GM20431 (cell line): ENCODE data around the gene ZNF628.

Source experiments
- in situ Hi-C: fragments of 300-500 bp; cut with MseI, MboI; formaldehyde crosslinking; loops from one replicate; pipeline ENCODE4 v1.15.0; 2020; ENCODE audit warnings: low sequenced_read_pairs; ENCODE audit not compliant: unreplicated experiment

Gene ZNF628

DNA sequence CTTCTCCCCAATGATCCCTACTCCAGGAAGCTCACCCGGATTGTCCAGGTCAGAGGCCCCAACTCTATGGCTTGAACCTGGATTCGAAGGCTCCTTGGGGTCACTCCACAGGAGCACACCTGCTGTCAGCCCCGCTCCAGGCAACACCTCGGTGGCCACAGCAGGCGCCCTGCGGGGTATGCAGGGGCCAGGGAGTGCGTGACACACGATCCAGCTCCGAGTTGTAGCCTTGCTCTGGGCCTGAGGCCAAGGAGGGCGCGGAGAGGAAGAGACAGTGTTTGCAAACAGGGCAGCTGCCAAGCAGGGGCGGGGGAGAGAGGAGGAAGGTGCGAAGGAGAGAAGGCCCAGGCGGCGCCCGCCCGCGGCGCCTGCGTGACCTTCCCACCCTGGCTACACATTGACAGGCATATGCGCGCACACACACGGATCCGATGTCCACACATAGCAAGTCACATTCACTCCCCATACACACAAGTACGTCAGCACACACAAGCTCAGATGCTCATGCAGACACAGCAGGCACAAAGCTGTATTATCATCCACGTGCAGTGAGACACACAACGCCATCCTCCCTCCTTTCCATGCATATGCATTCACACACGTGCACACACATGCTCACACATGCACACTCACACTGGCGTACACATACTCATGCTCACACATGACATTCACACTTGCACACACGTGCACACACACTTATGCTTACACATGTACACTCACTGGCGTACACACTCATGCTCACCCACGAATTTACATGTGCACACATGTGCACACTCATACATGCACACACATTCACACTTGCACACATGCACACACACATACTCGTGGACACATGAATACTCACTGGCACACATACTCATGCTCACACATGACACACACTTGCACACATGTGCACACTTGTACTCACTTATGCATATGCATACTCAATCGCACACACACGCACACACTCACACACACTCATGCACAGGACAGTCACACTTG is 50.1 kb downstream of the ZNF628 start:
- in situ Hi-C loops = no loop called here

DNA sequence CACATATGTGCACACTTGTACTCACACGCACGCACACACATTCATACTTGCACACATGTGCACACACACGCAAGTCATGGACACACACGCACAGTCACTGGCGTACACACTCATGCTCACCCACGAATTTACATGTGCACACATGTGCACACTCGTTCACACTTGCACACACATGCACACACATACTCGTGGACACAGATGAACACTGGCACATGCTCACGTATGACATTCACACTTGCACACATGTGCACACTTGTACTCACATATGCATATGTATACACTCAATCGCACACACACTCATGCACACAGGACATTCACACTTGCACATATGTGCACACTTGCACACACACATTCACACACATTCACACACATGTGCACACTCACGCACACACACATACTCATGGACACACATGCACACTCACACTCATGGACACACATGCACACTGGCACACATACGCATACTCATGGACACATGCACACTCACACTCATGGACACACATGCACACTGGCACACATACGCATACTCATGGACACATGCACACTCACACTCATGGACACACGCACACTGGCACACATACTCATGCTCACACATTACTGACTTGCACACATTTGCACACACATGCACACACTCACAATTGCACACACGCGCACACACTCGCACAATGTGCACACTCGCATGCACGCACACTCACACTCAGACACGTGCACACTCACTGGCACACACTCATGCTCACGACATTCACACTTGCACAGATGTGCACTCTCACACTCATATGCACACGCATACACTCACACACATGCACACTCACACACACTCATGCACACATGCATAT is 51.0 kb downstream of the ZNF628 start:
- in situ Hi-C loops = no loop called here

GRCh38 chr19:55528030-55528803 is 51.8 kb downstream of the ZNF628 start:
- in situ Hi-C loops = no loop called here

GRCh38 chr19:55529636-55530234 is 53.3 kb downstream of the ZNF628 start:
- in situ Hi-C loops = no loop called here

DNA sequence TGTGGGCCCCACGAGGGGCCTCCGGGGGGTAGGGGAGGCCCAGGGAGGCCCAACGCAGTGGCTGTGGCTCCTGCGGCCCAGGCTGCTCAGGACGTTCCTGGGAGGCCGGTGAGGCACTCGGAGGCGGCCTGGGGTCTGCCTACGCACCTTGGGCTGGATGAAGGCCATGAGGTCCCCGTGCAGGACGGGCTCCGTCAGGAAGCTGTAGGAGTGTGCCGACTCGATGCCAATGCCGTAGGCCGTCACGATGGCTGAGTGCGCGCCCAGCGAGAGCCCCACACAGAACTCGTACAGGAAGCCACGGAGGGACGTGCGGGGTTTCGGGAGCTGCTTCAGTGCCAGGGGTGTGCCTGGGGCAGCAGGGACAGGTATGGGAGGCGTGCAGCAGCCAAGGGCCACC is 54.6 kb downstream of the ZNF628 start:
- in situ Hi-C loops = no loop called here
